NCI-H2227 (cell line): Measurements from ENCODE around the gene SH2D4B.

ENCODE experiments used
- DNase-seq: peaks from one replicate; lab custom pipeline; 2025; ENCODE audit not compliant: unreplicated experiment; lab: John Stamatoyannopoulos, UW

Gene SH2D4B

DNA sequence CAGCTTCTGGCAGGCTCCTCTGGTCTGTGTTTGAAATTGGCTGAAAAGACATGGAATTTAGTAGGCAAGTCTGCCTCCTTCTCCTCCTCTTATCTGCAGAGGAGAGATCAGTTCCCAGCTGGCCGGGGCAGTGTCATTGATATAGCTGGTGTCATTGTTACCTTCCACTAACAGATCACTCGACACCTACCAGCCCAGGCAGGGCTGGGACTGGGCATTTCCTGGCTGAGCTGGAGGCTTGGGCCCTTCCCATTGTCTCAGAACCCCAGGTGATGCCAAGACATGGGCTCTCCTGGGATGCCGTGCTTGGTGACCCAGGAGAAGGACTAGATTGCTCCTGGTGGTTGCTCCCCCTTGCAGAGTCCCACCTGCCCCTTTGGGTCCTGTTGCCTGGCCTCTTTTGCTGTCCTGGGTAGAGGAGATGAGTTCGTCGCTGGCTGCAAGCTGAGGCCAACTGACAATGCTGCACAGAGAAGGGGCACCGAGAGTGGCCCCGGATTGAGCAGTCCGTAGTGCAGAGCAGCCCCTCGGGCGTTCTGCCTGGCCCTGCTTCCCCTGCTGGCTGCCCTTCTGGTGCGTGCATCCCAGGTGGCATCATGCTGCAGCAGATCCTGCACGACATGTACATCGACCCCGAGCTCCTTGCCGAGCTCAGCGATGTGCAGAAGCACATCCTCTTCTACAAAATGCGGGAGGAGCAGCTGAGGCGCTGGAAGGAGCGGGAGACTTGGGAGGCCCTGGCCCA, at the start of gene SH2D4B:
Gene SH2D4B (plus strand): TSS at position 167 of the 745 bp plus-strand sequence. CDS start 430 bp downstream, at position 597.
- no peak for DNase-seq

DNA sequence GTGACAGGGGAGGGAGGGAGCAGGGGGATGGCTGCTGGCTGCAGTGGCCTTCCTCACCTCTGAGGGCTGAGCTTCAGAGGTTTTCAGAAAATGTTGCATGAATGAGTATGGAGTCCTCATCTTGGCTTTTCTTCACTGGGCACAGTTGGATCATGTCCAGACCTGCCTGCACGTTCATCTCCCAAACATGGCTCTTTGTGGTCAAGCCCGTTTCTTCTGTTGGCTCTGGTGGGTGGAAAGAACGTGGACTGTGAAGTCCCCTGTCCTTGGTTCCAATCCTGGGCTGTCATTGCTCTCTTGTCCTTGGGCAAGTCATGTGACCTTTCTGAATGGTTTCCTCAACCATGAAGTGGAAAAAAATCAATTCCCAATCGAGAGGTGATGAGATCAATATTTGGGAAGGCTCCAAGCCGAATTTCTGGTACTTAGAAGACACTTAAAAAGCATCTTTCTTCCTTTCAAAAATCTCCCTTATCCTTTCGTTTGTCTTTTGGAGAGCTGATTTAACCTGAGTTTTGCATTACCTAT, 49.1 kb upstream of the SH2D4B start:
- no peak for DNase-seq

DNA sequence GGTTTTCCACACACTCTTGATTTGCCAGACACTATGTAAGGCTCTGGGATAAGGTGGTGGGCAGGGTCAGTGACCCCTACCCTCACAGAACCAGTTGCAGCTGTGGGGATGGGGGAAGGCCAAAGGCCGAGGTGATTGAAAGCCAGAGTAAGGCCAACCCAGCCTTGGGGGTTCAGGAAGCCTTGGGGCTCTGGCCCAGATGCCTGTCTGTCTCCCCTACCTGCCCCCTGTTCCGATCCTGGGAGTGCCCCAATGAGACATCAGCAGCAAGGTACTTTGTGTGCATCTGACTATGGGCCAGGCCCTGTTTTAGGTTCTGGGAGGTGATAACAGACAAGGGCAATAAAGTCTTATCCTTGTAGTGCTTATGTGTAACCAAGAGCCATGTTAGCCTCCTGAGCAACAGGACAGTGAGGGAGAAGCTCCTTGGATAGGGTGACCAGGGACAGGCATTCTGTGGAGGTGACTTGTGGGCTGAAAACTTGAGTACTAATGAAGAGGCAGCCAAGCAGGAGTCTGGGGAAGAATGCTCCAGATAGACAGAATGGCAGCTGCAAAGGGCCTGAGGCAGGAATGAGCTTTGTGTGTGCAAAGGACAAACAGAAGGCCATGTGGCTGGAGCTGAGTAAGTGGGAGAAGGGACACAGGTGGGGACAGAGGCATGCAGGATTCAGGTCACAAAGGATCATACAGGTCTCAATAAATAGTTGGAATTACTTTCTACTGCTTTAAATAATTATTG, 48.2 kb upstream of the SH2D4B start:
- no peak for DNase-seq

DNA sequence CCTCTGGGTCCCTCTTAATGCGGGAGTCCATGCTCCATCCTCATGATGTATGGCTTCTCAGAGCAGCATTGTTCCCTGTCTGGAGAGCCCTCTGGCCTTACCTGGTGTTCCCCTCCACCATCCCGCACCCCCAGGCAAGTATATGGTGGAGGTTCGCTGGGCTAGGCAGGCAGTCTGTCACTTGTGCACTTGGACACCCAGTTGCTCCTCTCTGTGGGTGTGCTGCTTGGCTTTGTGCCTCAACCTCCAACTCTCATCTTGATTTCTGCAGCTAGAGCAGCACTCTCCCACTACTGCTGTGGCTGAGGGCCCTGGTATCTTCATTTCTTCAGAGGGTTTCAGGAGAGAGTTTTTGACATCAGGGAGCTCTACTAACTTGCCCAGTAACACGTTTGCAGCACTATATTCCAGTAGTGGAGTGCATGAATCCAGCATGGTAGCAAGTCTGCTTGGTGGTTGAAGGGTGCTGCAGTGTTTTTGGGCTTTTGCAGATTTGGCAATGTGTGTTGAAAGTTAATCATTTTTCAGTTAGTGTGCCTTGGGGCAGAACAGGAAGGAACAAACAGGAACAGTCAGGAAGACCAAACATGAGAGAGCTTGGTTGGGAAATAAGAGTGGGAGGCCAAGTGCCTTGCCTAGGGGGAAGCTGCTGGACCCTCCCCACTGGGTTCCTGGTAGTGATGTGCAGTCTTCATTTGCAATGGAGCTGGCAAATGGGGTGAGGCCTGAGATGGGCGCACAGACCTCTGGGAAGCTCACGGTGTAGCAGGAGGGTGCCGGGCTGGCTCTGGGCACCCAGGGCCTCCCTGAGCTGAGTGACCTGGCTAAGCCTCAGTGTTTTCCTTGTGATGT, 46.2 kb upstream of the SH2D4B start:
- DNase-seq, result no peak

DNA sequence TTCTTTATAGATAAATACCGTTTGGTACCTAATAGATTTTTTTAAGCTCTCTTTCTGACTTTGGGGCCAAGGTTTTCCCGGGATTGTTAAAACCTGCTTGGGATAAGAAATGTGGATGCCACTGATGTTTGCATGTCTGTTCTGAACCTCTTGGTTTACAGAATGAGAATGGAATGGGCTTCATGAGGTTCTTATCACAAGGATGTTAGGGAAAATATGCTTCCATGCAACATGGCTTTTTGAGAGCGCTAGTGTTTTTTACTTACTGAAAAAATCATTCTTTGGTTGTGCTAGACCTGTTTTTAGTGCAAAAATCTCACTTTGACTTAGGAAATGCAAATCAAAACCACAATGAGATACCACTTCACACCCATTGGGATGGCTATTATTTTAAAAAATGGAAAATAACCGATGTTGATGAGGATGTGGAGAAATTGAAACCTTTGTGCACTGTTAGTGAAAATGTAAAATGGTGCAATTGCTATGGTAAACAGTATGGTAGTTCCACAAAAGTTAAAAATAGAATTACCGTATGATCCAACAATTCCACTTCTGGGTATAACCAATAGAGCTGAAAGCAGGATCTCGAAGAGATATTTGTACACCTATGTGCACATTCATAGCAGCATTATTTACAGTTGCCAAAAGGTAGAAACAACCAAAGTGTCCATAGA, 44.7 kb upstream of the SH2D4B start:
- DNase-seq, result no peak

DNA sequence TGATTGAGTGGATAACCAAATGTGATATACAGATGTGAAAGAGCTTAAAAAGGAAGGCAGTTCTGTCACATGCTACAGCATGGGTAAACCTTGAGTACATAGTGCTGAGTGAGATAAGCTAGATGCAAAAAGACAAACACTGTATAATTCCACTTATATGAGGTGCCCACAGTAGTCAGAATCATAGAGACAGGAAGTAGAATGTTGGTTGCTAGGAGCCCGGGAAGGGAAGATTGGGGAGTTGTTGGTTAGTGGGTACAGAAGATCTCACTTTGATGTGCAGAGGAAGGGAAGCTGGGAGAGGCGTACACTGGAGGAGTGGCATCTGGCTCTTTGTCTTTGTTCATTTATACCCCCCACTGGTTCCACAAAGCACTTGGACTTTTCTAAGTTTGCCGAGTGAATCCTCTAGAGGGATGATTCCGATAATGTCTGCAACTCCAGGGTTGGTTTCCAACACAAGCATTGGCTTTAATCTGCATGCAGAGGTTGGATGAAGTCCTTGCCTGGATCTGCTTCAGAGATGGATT, 44.1 kb upstream of the SH2D4B start:
- no peak for DNase-seq

DNA sequence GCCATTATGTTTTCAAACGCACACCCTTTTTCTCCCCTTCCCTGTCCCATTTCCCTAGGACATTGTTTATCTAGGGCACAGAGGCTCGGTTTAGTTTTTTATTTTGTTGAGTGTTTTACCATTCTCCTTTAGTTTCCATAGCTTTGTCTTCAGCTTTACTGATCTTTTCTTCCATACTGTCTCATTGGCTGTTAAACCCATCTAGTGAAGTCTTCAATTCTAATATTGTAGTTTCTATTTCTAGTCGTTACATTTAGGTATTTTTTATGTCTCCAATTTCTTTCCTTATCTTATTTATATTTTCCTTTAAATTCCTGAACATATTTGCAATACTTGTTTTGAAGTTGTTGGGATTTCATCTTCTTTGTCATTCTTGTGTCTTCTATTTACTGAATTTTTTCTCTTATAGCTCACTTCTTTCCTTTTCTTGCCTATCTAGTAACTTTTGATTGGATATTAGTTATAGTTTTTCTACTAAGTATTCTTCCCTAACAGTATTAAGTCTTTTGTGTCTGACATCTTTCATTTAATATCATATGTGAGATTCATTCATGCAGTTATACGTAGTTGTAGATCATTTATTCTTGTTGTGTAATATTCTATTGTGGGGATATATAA, 41.0 kb upstream of the SH2D4B start:
- no peak for DNase-seq

DNA sequence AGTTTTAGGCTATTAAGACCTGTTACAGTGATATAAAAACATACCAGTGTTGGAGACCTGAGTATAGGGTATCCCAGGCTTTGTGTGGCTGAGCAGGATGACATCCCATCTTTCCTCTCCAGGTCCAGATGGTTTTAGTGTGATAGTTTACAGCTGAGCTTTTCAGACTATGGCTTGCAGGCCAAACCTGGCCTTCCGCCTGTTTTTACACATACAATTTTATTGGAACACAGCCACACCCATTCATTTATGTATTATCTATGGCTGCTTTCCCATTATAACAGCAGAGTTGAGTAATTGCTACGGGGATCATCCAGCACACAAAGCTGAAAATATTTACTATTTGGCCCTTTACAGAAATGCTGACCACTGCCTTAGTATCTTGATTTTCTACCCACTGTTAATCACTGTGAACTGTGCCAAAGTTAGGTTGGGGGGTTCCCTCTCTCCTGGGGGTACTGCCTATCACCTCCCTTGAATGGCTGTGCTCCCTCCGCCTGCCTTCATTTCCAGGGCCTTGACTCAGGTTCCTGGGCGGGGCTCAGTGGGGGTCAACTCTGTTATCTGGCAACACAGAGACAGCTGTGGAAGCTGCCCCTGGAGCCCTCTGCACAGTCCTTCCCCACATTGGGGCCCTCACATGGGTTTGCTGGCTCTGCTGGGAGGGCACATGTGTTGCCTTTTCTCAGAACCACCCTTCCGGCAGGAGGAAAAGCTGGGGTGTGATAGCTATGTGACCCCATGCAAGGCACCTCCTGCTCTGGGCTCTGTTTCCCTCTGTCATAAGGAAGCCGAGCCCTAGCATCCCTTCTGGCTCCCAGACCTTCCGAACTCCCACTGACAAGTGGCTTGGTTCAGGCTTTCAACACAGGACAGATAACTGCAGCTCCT, 40.3 kb upstream of the SH2D4B start:
- no peak for DNase-seq

DNA sequence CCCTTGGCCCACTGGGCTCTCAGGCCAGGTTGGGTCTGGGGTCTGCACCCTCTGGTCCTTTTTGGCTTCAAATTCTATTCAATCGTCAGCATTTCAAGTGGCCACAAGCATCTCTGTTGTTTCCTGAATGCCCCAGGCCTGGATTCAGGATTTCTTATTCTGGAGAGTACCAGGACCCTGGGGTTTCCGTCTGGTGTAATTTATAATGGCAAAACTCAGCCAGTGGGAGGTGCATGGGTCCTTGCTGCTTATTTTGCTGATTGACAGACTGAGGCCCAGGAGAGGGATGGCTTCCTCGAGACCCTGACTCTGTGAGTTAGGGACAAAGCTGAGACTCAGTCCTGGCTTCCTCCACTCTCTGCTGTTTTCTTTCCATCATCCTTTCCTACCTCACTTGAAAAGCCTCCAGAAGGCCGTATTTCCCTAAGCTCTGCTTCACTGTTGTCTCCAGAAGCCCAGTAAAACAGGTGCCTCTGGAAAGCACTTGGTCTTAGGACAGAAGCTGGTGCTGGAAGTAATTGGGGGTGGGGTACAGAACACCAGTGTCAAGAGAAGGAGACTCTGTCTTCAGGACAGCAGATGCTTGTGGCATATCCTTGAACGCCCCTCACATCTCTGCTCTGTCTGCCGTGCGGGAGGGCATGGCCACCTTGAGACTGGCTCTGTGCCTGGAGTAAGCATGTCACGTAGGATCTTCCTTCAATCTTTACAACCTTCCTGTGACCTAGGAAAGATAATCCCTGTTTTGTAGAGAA, 39.4 kb upstream of the SH2D4B start:
- DNase-seq, result no peak

DNA sequence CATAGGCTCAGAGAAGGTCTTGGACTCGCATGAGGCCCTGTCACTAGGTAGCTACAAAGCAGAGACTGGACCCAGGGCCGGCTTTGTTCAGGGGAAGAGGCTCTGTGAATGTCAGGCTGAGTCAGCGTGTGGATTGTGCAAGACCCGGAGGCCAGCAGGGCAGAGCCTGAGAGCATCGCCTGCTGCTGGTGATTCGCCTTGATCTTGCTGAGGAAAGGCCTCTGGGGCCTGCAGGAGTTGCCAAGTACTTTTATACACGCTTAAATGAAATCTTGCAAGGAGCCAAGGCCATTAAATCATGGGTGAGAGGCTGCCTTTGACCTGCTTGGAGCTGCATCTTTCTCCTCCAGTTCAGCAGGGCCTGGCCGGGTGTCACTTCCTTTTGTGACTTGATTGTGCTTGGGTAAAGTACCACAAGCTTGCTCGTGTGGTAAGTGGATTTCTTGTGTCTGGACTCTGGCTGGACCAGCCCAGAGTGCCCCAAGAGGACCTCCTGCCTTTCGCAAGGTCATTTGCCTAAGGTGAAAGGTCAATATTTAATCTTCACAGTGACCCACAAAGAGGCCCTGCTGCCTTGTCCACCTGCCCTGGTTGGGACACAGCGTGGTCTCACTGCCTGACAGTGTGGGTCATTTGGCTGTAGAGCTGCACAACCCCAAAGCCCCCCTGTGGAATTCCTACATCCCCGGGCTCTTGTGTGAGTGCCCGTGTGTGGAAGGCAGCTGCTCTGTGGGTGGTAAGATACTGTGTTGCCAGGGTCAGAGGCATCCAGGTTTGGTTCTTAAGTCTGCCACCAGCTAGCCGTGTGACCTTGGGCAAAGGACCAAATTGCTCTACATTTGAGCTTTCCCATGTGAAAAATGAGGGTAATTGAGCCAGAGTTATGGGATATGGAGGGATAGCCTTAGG, 38.6 kb upstream of the SH2D4B start:
- DNase-seq, result no peak

DNA sequence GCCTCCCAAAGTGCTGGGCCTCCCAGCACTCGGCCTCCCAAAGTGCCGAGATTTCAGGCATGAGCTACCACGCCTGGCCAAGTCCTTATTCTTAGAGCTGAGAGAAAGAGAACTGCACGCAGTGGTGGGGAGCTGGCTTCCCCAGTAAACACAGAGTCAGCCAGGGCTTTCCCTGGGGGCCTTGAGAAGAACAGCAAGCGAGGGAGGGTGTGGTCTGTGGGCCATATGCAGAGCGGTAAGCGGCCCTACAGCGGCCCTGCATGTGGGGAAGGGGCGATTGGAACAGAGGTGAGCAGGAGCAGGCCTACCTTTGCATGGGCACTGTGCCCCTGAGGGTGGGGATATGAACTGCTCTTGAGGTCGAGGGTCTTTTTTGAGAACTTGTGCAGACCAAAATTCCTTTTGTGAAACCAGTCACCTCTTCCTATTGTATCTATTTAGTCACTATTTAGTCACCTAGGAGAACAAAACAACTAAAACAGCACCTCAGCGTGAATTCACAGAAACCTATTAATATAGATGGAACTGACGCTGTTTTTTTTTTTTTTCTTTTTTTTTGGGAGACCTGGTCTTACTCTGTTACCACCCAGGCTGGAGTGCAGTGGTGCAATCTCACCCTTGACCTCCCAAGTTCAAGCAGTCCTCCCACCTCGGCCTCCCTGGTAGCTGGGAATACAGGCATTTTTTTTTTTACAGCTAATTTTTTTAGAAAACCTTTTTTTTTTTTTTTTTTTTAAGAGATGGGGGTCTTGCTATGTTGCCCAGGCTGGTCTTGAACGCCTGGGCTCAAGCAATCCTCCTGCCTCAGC, 36.9 kb upstream of the SH2D4B start:
- no peak for DNase-seq

DNA sequence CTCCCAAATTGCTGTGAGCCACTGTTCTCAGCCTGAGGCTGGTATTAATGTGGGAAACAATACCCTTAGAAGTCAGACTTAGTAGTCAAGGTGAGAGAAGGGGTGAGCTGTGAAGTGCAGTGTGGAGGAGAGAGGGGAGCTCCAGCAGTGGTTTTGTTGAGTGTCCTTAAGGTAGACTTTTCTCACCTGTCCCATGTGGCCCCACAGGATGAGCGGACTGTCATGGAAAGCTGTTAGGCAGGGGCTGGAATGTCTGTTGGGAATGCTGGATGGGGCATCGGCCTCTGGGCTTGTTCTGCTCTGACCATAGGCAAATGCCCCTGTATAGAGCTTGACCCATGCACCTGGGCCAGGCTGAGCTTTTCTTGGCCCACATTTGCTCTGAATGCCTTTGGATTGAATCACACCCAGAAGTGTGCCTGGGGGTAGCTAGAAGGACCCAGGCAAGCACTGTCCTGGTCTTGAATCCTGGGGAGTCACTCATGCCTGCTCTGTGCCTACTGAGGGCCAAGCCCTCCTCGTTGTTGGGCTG, 36.3 kb upstream of the SH2D4B start:
- DNase-seq, result no peak

DNA sequence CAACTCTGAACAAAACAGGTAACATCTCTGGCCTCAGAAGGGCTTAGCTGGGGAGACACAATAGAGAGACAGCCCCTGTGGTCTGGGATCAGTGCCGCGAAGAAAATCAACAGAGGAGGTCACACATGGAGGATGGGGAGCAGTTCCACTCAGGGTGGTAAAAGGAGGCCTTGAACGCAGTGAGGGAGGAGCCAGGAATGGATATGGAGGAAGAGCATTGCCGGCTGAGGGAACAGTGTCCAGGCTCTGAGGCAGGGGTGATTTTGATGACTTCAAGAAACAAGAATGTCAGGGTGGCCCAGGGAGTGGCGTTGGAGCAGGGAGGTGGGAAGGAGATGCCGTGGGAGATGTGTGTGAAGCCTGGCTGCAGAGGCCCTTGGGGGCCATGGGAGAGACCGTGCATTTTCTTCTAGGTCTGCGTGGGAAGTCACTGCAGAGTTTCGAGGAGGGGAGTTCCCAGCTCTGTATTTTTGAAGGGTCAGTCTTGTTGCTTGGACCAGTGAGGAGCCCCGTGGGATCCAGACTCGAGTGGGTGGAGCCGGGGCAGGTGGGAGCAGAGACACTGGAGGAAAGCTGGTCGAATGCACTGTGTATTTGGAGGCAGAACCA, 35.7 kb upstream of the SH2D4B start:
- DNase-seq, result no peak

DNA sequence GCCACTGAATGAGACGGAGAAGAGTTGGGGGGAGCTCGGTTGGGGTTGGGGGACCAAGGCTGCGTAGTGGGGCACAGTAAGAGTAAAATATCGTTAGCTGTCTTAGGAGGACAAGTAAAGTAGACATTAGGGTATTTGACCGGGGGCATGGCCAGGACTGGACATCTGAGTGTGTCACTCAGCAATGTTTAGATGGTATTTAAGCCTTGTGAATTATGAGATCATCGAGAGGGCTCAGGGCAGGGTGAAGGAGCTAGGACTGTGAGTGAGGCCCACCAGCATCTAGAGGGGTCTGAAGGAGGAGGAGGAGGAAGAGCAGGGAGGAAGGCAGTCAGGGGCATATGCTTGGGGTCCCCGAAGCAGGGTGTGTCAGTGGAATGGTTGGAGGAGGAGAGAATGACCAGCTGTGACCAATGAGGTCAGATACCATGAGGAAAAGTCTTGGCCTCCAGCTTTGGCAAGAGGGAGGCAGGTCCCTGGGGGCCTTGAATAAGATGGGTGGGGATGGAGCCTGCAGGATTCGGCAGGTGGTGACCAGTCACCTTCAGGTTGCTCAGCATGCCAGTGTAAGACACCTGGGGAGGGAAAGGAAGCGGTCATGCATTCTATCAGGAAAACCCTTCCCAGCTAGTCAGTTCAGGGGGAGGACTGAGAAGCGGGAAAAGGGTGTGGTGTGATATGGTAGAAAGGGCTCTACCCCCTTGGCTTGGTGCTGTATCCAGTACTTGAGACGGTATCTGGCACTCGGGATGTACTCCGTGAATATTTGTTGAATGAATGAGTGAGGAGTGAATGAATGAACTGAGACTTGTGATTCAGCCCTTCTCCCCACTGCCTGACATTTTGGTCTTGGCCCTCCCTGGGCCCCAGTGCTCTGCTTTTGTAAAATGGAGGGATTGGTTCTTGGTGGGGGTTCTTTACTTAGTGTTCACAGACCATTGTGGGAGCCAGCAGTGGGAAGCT, 34.8 kb upstream of the SH2D4B start:
- DNase-seq, result no peak
